ENCODE measurements around the gene TFE3.

Gene TFE3

DNA sequence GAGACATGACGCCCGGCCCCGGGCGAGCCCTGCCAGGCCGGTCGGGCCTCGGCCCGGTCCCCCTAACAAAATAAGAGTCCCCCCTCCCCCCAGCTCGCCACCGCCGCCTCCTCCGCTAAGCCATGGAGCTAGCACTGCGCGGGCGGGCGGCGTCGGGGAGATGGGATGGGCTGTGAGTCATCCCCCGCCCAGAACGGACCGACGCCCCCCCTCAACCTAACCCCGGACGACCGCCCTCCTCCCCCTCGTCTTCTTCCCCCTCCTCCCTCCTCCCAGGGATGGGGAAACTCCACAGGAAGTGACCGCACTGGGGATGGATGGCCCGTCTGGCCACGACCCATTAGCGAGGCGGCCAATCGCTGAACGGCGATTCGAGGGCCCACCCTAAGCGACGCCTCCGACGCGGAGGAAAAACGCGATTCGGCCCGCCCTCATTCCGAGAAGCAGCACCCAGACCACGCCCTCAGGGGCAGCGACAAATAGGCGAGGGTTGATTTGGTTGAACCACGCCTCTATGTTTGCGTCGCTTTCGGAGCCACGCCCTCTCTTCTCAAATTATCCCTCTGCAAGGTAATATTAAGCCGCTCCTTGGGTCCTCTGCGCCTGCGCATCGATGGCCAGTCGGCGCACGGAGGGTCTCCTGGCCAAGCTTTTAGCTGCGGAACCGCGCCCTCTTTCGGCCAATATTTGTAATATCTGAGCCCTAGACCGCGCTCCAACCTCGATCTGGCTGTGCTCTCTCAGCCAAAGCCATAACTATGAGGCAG, at the start of gene TFE3:
TSS of gene TFE3 (minus strand) at position 138 of the 767 bp plus-strand sequence. CDS start at position 7, 131 bp downstream.
- peak; percentile 90 for DNase-seq

DNA sequence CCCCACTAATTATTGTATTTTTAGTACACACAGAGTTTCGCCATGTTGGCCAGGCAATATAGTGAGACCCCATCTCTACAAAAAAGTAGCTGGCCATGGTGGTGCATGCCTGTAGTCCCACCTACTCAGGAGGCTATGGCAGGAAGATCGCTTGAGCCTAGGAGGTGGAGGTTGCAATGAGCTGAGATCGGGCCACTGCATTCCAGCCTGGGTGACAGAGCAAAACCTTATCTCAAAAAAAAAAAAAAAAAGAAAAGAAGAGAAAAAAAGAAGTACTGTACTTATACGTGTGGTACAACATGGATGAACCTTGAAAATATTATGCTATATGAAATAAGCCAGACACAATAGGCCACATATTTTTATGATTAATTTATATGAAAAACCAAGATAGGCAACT, 46.4 kb upstream of the TFE3 start:
- no peak for DNase-seq

- DNase-seq: no peak
These were observed 39.2 kb upstream of the TFE3 start for GRCh38 chrX:49082271-49082871.

DNA sequence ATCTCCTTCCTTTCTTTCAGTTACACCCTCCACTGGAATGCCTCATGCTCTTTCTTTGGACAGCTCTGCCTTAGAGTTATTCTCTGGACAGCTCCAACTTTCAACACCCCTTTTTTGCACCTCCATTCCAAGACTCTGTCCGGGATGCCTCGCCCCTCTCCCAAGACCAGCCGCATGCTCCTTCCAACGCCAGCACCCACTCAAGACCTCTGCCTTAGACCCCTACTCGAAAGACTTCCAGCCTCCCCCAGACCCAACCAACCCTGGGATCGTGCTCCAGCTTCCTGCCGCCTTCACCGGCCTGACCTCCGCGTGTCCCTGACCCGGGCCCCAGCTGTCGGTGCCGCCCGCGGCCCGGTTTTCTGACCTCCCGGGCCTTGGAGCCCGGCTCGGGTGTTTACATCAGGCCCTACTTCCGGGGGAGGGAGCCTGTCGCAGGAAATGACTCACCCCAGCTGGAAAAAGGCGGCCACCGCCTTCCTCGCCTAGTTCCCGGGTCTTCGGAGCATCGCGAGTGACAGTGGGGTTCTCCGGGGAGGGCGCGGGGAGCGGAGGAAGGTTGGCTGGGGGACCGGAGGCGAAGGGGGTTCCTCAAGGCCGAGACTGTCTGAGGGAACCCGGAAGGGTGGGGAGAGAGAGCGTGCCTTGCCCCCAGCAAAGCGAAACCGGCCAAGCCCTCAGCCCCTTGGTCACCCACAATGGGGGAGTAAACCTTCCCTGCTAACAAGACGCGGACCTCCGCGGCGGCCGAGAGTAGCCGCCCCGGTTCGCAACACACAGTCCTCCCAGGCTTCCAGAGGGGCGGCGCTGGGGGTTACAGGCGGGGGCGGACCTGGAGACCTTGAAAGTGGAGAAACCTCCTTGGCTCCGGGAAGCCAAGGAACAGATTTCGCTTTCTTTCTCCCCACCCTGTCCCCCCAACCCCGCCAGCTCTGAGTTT, 36.6 kb upstream of the TFE3 start, which contains the start of gene WDR45:
TSS of gene WDR45 (minus strand) at position 399 of the 940 bp plus-strand sequence. CDS start 1,792 bp downstream, outside the sequence.
- no peak for DNase-seq

DNA sequence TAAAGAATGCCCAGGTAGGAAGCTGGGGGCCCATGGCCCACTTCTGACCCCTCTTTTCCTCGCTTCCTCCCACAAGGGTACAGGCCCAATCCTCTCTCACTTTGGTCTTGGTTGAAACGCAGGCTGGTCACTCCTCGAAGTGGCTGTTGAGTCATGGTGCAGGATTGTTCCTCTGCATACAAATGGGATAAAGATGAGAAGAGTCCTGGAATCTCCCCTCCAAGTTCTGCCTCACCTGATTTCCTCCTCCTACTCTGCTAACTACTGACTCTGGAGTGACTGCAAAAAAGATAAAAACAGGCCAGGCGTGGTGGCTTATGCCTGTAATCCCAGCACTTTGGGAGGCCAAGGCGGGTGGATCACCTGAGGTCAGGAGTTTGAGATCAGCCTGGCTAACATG, 34.8 kb upstream of the TFE3 start:
- DNase-seq: no peak

DNA sequence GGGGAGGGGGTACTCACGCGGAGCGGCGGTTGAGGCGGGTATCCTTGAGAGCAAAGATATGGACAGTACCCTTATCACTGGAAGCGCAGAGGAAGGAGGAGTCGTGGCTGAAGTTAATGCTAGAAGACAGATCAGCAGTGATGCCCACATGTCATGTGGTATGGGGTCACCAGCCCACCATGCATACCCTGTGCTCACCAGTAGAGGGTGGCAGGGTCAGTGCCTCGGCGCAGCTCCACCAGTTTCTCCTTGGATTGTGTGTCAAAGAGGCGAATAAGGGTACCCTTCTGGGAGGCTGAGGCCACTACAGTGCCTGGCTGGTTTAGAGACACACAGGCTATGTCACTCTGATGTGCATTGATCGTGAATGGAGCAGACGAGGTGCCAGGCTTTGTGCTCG, 32.2 kb upstream of the TFE3 start:
- DNase-seq: no peak

DNA sequence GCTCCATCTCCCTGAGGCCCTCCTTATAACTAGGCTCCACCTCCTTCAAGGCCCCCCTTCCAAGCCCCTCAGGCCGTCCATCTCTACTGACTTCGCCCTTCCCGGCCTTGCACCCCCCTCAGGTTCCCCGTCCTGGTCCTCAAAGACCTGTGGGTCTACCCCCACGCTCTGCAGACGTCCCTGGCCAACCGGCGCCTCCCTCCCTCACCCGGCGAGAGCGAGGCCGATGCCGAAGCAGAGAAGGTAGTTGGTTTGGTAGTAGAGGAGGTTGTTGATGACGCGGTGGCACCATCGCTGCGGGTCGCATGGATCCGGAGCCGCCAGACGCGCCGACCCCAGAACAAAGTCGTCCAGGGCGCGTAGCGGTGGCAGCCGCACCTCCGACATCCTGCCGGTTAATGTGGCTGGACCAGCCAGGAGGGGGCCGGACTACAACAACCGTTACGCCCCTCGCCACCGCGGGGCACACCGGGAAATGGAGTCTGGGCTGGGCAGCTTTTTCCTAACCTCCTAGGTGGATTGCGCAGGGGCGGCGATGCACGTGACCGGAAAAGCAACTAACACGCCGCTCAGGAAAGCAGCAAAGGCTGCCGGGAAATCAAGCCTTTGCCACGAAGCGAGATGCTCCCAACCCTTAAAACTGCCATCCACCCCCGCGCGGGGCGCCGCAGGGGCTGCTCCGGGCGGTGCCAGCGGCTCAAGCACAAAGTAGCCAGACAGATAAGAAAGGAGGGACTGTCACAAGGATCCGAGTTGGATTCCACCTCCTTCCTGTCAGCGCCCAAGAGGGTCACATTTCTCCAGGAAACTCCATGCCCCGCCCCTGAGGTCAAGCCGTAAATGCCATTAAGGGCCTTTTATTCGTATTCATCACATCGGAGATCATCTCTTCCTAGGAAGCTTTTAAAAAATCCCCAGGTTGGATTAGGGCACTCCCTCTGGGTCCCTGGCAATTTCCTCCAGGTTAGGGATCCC, 30.7 kb upstream of the TFE3 start, which contains the start of gene PRAF2:
TSS of gene PRAF2 (minus strand) at position 402 of the 975 bp plus-strand sequence. CDS start at position 387, 15 bp downstream.
- DNase-seq: peak; percentile 42

GRCh38 chrX:49072712-49073095, 29.5 kb upstream of the TFE3 start:
- no peak for DNase-seq

- DNase-seq: no peak
These were observed 28.9 kb upstream of the TFE3 start for GRCh38 chrX:49071877-49072711.

GRCh38 chrX:49070988-49071387, 27.8 kb upstream of the TFE3 start:
- no peak for DNase-seq

DNA sequence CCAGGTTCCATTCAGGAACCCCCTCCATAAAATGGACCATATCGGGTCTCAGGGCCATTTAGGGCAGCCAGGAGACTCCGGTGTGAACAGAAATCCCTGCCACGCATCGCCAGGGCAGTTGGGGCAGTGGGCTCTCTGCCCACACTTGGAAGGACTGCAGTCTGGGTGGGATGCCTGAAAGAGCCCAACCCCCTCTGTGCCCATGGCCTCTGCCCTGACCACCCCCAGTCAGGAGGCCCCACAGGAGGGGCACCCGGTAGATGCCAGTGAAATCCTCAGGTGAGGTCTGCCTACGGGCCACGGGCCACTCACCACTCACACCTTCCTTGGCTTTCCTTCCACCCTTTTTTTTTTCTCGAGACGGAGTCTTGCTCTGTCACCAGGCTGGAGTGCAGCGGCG, 25.9 kb upstream of the TFE3 start:
- DNase-seq: no peak

- DNase-seq: no peak
These were observed 24.3 kb upstream of the TFE3 start for GRCh38 chrX:49067285-49068120.

DNA sequence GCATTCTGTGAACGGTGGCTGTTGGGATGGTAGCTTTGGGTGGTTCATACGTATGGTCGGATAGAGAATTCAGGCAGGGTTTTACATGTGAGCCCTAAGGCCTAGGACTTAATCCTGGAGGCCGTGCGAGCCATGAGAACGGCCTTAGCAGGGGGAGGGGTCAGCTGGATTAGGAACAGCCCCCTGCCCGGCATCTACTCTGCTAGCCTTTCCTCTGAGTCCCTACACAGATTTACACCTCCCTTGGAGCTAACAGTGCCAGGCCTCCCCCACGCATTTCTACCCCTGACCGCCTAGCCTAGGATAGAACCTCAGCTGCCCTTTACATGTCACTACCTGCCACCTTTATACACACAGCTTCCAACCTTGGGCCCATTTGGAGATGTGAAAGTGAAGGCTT, 23.5 kb upstream of the TFE3 start:
- DNase-seq: no peak

DNA sequence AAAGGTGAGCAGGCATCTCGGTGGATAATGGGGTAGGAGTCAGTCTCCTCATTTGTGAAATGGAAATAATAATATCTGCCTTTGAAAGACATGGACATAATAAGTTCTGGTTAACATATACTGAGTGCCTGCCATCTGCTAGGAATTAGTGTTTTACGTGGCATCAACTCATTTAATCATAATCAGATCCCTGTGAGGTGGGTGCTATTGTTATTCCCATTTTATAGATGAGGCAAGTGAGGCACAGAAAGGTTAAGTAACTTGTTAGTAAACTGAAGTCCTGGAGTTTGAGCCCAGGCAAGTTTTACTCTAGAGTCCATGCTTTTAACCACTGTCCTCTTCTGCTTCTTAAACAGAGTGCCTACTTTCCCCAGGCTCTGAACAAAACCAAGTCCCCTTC, 23.1 kb upstream of the TFE3 start:
- DNase-seq: no peak

- no peak for DNase-seq
These were observed 21.6 kb upstream of the TFE3 start for GRCh38 chrX:49064735-49065134.

DNA sequence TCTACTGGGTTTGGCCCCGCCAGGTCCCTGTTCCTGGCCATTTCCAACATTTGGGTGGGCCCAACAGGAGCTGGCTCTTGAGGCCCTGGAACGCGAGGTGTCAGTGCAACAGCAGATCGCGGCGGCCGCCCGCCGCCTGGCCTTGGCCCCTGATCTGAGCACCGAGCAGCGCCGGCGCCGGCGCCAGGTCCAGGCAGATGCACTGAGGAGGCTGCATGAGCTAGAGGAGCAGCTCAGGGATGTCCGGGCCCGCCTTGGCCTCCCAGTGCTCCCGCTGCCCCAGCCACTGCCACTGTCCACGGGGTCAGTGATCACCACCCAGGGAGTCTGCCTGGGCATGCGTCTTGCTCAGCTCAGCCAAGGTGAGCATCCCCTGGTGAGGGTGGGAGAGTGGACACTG, 21.1 kb upstream of the TFE3 start:
- no peak for DNase-seq

GRCh38 chrX:49063715-49064114, 20.6 kb upstream of the TFE3 start:
- no peak for DNase-seq

- DNase-seq: no peak
These were observed 18.8 kb upstream of the TFE3 start for GRCh38 chrX:49061916-49062315.

DNA sequence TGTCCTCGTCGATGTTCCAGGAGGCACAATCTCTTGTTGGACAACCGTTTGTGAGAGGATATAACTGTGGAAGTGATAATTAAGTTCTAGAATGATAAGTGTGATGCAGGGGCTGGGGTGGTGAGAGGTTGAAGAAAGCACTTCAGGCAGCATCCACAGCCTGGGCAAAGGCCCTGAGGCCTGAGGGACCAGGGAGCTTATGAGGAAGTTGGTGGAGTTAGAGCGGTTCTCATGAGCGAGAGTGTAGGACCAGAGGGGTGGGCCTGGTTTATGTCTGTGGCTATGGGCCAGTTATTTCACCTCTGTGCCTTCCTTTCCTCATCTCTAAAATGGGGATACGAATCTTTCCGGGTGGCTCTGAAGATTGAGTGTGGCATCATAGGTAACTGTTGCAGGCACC, 18.3 kb upstream of the TFE3 start:
- no peak for DNase-seq

GRCh38 chrX:49060914-49061313, 17.8 kb upstream of the TFE3 start:
- no peak for DNase-seq
